Thyroid gland (tissue), 4 donors: Measurements from ENCODE around the gene CLRN2. TPM values are rescaled to one million over a fixed set of nuclear protein-coding genes. Genes with fewer than 3 reads are reported as not detected.

Experiments used
- DNase-seq, 2 donors: peaks; one replicate each; pipeline ENCODE4 v3.0.0-alpha.2; 2019
- H3K27ac ChIP-seq, 3 donors: fragments of 200-600 bp; sonication (generic); 1 replicate in 2 of 3; 2 replicates in 1 of 3; pipeline ENCODE4 v1.5.1; 2016 to 2019; ENCODE audit warnings: mild to moderate bottlenecking in 1 of 3, moderate library complexity in 1 of 3
- H3K27me3 ChIP-seq: fragments of 200-600 bp; sonication (generic); one replicate; pipeline ENCODE4 v1.5.1; 2019
- H3K36me3 ChIP-seq, 2 donors: fragments of 200-600 bp; sonication (generic); one replicate each; pipeline ENCODE4 v1.5.1; 2016 to 2019
- H3K4me1 ChIP-seq, 2 donors: fragments of 200-600 bp; sonication (generic); one replicate each; pipeline ENCODE4 v1.5.1; 2017 to 2019
- H3K4me3 ChIP-seq, 3 donors: fragments of 200-600 bp; sonication (generic); replicated peaks in 1 of 3; 1 replicate in 2 of 3; 2 replicates in 1 of 3; pipeline ENCODE4 v1.5.1; 2016; ENCODE audit warnings: mild to moderate bottlenecking in 1 of 3
- H3K9me3 ChIP-seq: fragments of 200-600 bp; sonication (generic); one replicate; pipeline ENCODE4 v1.5.1; 2017
- CTCF ChIP-seq, 6 experiments: fragments of 200-600 bp in 3 of 6; fragments of 450-650 bp in 3 of 6; sonication (generic) in 3 of 6; IDR thresholded peaks; one replicate each; pipeline ENCODE4 v1.5.1; 2016 to 2019; ENCODE audit warnings: antibody characterized with exemption in 6 of 6, mild to moderate bottlenecking in 2 of 6, inconsistent platforms in 1 of 6, moderate library complexity in 1 of 6
- POLR2A ChIP-seq, 2 donors: fragments of 450-650 bp; IDR thresholded peaks; one replicate each; pipeline ENCODE4 v1.6.1; 2017; ENCODE audit warnings: antibody characterized with exemption in 2 of 2, mild to moderate bottlenecking in 2 of 2, moderate library complexity in 1 of 2
- WGBS, 2 donors: methylation state at CpG; one replicate each; pipeline ENCODE4 v1.1.5; 2017; 5-methylcytosine and 5-hydroxymethylcytosine counted together
- intact Hi-C: fragments of 100-400 bp; cut with DNase I; formaldehyde crosslinking; loops from one replicate; pipeline ENCODE4 v1.15.1; 2023
- total RNA-seq, 4 donors: library from RNA; depleted of rRNA; stranded (reverse); fragments of >200 nt; gene quantifications; one replicate each; pipeline ENCODE4 v1.2.3, GENCODE V29; 2016

The CLRN2 gene
- total RNA-seq, 4 donors from 2014 or later, result not detected

GRCh38 chr4:17517664-17518063 is 2.7 kb downstream of the CLRN2 start:
- H3K36me3 ChIP-seq, result no peaks in the 10 kb centered on the region
- WGBS, 2 donors, result 39 to 56% methylated on average over 5 of the region's 5 CpGs
- H3K4me3 ChIP-seq, result no peak overlapping the region
- no peaks in the 10 kb centered on the region for H3K27me3 ChIP-seq
- TF ChIP-seq POLR2A (IDR thresholded peaks at IDR 0.05), result no peak
- no peak for TF ChIP-seq CTCF (IDR thresholded peaks at IDR 0.05)
- H3K4me1 ChIP-seq, result peaks cover 2% of the 10 kb centered on the region in 2 donors
- no peak overlapping the region for H3K27ac ChIP-seq
- DNase-seq, result no peak
- H3K9me3 ChIP-seq, result no peaks in the 10 kb centered on the region
- intact Hi-C loops, result no loop called here

GRCh38 chr4:17521595-17521994 is 6.6 kb downstream of the CLRN2 start:
- WGBS, 2 donors, result 89 to 94% methylated on average over 5 of the region's 5 CpGs
- no peak for DNase-seq

GRCh38 chr4:17523662-17524061 is 8.7 kb downstream of the CLRN2 start:
- WGBS, 2 donors, result 37% methylated on average over 2 of the region's 2 CpGs
- H3K27ac ChIP-seq, result no peak overlapping the region
- DNase-seq, result no peak
- no peaks in the 10 kb centered on the region for H3K27me3 ChIP-seq
- H3K4me3 ChIP-seq, result no peak overlapping the region
- H3K4me1 ChIP-seq, result no peaks in the 10 kb centered on the region
- TF ChIP-seq POLR2A (IDR thresholded peaks at IDR 0.05) (no peak), CTCF (IDR thresholded peaks at IDR 0.05) (no peak)
- no peaks in the 10 kb centered on the region for H3K36me3 ChIP-seq
- H3K9me3 ChIP-seq, result no peaks in the 10 kb centered on the region
- intact Hi-C loops, result no loop called here

More at GRCh38 chr4:17521595-17521994, 6.6 kb downstream of the CLRN2 start:
- no peaks in the 10 kb centered on the region for H3K27me3 ChIP-seq
- H3K9me3 ChIP-seq, result no peaks in the 10 kb centered on the region
- no peak for TF ChIP-seq POLR2A (IDR thresholded peaks at IDR 0.05)
- TF ChIP-seq CTCF (IDR thresholded peaks at IDR 0.05), result no peak
- no peaks in the 10 kb centered on the region for H3K36me3 ChIP-seq
- no peak overlapping the region for H3K4me3 ChIP-seq
- H3K27ac ChIP-seq, result no peak overlapping the region
- intact Hi-C loops, result no loop called here
- H3K4me1 ChIP-seq, result no peaks in the 10 kb centered on the region

- no peak for TF ChIP-seq CTCF (IDR thresholded peaks at IDR 0.05)
- no peak for DNase-seq
- WGBS, 2 donors, result 84 to 86% methylated on average over 27 of the region's 27 CpGs
- Histone ChIP-seq H3K36me3 (no peaks in the 10 kb centered on the region), H3K9me3 (no peaks in the 10 kb centered on the region), H3K4me1 (no peaks in the 10 kb centered on the region), H3K4me3 (no peak overlapping the region), H3K27ac (no peak overlapping the region), H3K27me3 (no peaks in the 10 kb centered on the region)
- intact Hi-C loops, result no loop called here
Measured at GRCh38 chr4:17526695-17527477, 11.9 kb downstream of the CLRN2 start.

- no peaks in the 10 kb centered on the region for H3K9me3 ChIP-seq
- no peak overlapping the region for H3K27ac ChIP-seq
- TF ChIP-seq POLR2A (IDR thresholded peaks at IDR 0.05) (no peak), CTCF (IDR thresholded peaks at IDR 0.05) (no peak)
- no peaks in the 10 kb centered on the region for H3K4me1 ChIP-seq
- WGBS, 2 donors, result 90 to 93% methylated on average over 10 of the region's 10 CpGs
- H3K36me3 ChIP-seq, result no peaks in the 10 kb centered on the region
- no peaks in the 10 kb centered on the region for H3K27me3 ChIP-seq
- intact Hi-C loops, result no loop called here
- H3K4me3 ChIP-seq, result no peak overlapping the region
- DNase-seq, result no peak
Measured at GRCh38 chr4:17528551-17529165, 13.7 kb downstream of the CLRN2 start.
